PC-9 (cell line): ENCODE measurements around the gene CNBD2. TPM values are rescaled to one million over a fixed set of nuclear protein-coding genes. Genes with fewer than 3 reads are reported as not detected.
"Not testable (repeated sequence)": the region's sequence is repeated elsewhere in the genome, so short reads cannot be mapped to it uniquely, and the experiment has no call there.

Experiments
- BruUV-seq: library from RNA; stranded (reverse); fragments of 400-500 nt; replicated peaks from 2 replicates; lab custom pipeline; 2021; lab: Mats Ljungman, UMichigan
- CTCF ChIA-PET: fragments of 300-600 bp; sonication (Branson Sonifier 250); formaldehyde crosslinking; loops from one replicate; lab custom pipeline; 2022; ENCODE audit warnings: antibody characterized with exemption; lab: Charles Lee
- POLR2A ChIA-PET: fragments of 300-600 bp; sonication (Branson Sonifier 250); formaldehyde crosslinking; loops from one replicate; lab custom pipeline; 2022; ENCODE audit warnings: antibody characterized with exemption; ENCODE audit not compliant: unreplicated experiment; lab: Charles Lee
- DNase-seq, 2 experiments: peaks; one replicate each; pipeline versions ENCODE4 v3.0.0 to v3.0.0-alpha.2; 2015 to 2022; ENCODE audit warnings: mixed read lengths in 1 of 2
- H2AFZ ChIP-seq: fragments of 200-600 bp; sonication (generic); 2 replicates; pipeline ENCODE4 v1.8.1; 2017; ENCODE audit warnings: antibody characterized with exemption
- H3F3A ChIP-seq: fragments of 200-600 bp; sonication (generic); 2 replicates; pipeline ENCODE4 v1.8.1; 2017; ENCODE audit warnings: antibody characterized with exemption, mild to moderate bottlenecking, low read depth; ENCODE audit not compliant: insufficient read depth
- H3K27ac ChIP-seq: fragments of 200-600 bp; sonication (generic); 2 replicates; pipeline ENCODE4 v1.6.1; 2016; ENCODE audit warnings: mixed run types
- H3K27me3 ChIP-seq: fragments of 200-600 bp; sonication (generic); 2 replicates; pipeline ENCODE4 v1.6.1; 2016; ENCODE audit warnings: low read depth, mixed run types; ENCODE audit not compliant: insufficient read depth
- H3K36me3 ChIP-seq: fragments of 200-600 bp; sonication (generic); 2 replicates; pipeline ENCODE4 v1.6.1; 2016; ENCODE audit warnings: low read depth, mixed run types
- H3K4me1 ChIP-seq: fragments of 200-600 bp; sonication (generic); replicated peaks from 2 replicates; pipeline ENCODE4 v1.6.1; 2016; ENCODE audit warnings: mixed run types; ENCODE audit not compliant: insufficient read depth
- H3K4me2 ChIP-seq: fragments of 200-600 bp; sonication (generic); 2 replicates; pipeline ENCODE4 v1.6.1; 2017; ENCODE audit warnings: mixed run types
- H3K4me3 ChIP-seq: fragments of 200-600 bp; sonication (generic); 2 replicates; pipeline ENCODE4 v1.6.1; 2016; ENCODE audit warnings: mixed run types
- H3K79me2 ChIP-seq: fragments of 200-600 bp; sonication (generic); 2 replicates; pipeline ENCODE4 v1.6.1; 2017; ENCODE audit warnings: low read depth, mixed run types
- H3K9me2 ChIP-seq: fragments of 200-600 bp; sonication (generic); 2 replicates; pipeline ENCODE4 v1.8.1; 2017; ENCODE audit warnings: mild to moderate bottlenecking; ENCODE audit not compliant: insufficient read depth
- H3K9me3 ChIP-seq: fragments of 200-600 bp; sonication (generic); 2 replicates; pipeline ENCODE4 v1.8.1; 2016; ENCODE audit warnings: low read depth; ENCODE audit not compliant: insufficient read depth
- H4K20me1 ChIP-seq: fragments of 200-600 bp; sonication (generic); 2 replicates; pipeline ENCODE4 v1.8.1; 2017; ENCODE audit not compliant: insufficient read depth
- EZH2 ChIP-seq: fragments of 200-600 bp; sonication (generic); IDR thresholded peaks from 2 replicates; pipeline ENCODE4 v1.8.0; 2017; ENCODE audit warnings: antibody characterized with exemption, low read depth
- intact Hi-C: fragments of 100-400 bp; cut with micrococcal nuclease; formaldehyde crosslinking; loops from one replicate; pipeline ENCODE4 v1.10.0; 2022; ENCODE audit not compliant: unreplicated experiment
- total RNA-seq: library from RNA; stranded (reverse); gene quantifications from 2 replicates; pipeline ENCODE4 v1.2.3, GENCODE V29; 2021
- TF ChIP-seq, protein P1 (sequence below): fragments of 200-600 bp; sonication (generic); conservative IDR thresholded peaks from 2 replicates; pipeline ENCODE4 v1.6.1; 2017; ENCODE audit warnings: mixed run types, antibody characterized with exemption, mild to moderate bottlenecking, moderate library complexity

CNBD2 gene
- total RNA-seq, 1 experiment from 2014 or later: 7.3 TPM

DNA sequence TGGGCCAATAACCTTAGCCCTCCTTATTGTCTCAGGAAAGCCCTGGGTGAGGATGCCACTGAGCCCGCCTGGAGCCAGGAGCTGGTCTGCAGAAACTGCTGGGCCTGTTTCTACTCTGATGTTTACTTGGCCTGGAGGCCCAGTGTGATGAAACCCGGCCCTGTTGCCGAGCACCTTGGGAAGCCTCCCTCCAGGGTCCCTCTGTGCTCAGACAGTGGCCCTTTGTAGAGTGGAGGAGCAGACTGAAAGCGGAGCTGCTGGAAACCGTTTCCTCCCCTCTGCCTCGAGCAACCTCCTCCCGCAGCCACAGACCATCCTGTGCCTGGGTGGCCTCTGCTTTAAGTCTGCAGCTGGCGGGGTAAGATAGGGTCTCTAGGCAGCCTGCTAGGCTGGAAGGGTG is 102.1 kb downstream of the CNBD2 start:
- POLR2A ChIA-PET: interaction anchor here (0.7 kb wide), 1 partner anchor 23 kb away, joined by 8 read pairs; no protein-coding TSS in a partner anchor
- TF ChIP-seq, protein P1, sequence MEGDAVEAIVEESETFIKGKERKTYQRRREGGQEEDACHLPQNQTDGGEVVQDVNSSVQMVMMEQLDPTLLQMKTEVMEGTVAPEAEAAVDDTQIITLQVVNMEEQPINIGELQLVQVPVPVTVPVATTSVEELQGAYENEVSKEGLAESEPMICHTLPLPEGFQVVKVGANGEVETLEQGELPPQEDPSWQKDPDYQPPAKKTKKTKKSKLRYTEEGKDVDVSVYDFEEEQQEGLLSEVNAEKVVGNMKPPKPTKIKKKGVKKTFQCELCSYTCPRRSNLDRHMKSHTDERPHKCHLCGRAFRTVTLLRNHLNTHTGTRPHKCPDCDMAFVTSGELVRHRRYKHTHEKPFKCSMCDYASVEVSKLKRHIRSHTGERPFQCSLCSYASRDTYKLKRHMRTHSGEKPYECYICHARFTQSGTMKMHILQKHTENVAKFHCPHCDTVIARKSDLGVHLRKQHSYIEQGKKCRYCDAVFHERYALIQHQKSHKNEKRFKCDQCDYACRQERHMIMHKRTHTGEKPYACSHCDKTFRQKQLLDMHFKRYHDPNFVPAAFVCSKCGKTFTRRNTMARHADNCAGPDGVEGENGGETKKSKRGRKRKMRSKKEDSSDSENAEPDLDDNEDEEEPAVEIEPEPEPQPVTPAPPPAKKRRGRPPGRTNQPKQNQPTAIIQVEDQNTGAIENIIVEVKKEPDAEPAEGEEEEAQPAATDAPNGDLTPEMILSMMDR: no peak
- no peak for TF ChIP-seq EZH2
- H4K20me1 ChIP-seq: no peaks in the 10 kb centered on the region
- no TSS peak for BruUV-seq
- DNase-seq: no peak
- no peak overlapping the region for H2AFZ ChIP-seq
- H3F3A ChIP-seq: no peaks in the 10 kb centered on the region
- H3K4me3 ChIP-seq: no peak overlapping the region
- peaks cover 11% of the 10 kb centered on the region for H3K4me1 ChIP-seq
- H3K27me3 ChIP-seq: no peaks in the 10 kb centered on the region
- intact Hi-C loops: no loop called here
- CTCF ChIA-PET: interaction anchor here (0.5 kb wide), 1 partner anchor 78 kb away, joined by 8 read pairs; no protein-coding TSS in a partner anchor
- H3K27ac ChIP-seq: no peak overlapping the region
- H3K9me3 ChIP-seq: no peaks in the 10 kb centered on the region
- H3K79me2 ChIP-seq: no peaks in the 10 kb centered on the region
- no peaks in the 10 kb centered on the region for H3K9me2 ChIP-seq
- H3K4me2 ChIP-seq: no peak overlapping the region
- H3K36me3 ChIP-seq: no peaks in the 10 kb centered on the region

DNA sequence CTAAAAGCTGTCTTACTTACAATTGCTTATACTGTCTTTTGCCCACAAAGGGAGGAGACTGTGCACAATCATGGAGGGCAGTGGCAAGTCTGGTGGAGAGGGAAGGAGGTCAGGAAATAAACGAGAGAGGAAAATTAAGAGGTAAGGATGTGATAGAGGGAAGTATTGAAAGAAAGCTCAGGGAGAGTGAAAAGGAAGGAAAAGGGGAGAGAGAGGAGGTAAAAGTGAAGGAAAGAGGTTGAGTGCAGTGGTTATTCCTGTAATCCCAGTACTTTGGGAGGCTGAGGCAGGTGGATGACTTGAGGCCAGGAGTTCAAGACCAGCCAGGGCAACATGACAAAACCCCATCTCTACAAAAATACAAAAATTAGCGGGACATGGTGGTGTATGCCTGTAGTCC is 103.5 kb downstream of the CNBD2 start:
- no peaks in the 10 kb centered on the region for H3K9me3 ChIP-seq
- H3K4me1 ChIP-seq: peaks cover 9% of the 10 kb centered on the region
- no peaks in the 10 kb centered on the region for H3K9me2 ChIP-seq
- DNase-seq: no peak
- POLR2A ChIA-PET: interaction anchor here (0.6 kb wide), 1 partner anchor 26 kb away, joined by 3 read pairs; no protein-coding TSS in a partner anchor
- intact Hi-C loops: no loop called here
- H3K4me3 ChIP-seq: no peak overlapping the region
- CTCF ChIA-PET: interaction anchor here (0.6 kb wide), 1 partner anchor 235 kb away, joined by 5 read pairs; no protein-coding TSS in a partner anchor
- H4K20me1 ChIP-seq: no peaks in the 10 kb centered on the region
- no TSS peak for BruUV-seq
- TF ChIP-seq EZH2: no peak
- TF ChIP-seq, protein P1: no peak
- no peaks in the 10 kb centered on the region for H3F3A ChIP-seq
- no peaks in the 10 kb centered on the region for H3K79me2 ChIP-seq
- H3K4me2 ChIP-seq: no peak overlapping the region
- no peaks in the 10 kb centered on the region for H3K36me3 ChIP-seq
- H3K27me3 ChIP-seq: no peaks in the 10 kb centered on the region
- no peak overlapping the region for H2AFZ ChIP-seq
- no peak overlapping the region for H3K27ac ChIP-seq

DNA sequence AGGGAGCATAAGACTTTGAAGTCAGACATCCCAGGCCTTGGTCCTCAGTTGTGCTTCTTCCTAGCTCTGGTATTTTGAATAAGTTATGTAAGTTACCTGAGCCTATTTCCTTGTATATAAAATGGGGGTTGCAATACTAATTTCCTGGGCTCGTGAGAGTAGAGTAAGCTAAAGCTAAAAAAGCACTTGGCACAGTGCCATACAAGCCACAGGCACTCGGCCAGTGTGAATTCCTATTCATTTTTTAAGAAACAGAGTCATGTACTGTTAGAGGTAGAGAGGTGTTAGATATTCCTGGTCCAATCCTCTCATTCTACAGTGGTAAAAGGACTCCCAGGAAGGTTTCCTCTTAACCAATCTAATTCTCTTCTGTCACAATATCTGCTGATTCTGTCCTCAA is 106.6 kb downstream of the CNBD2 start:
- Histone ChIP-seq H3K4me3 (no peak overlapping the region), H3K27me3 (no peaks in the 10 kb centered on the region), H3K9me3 (no peaks in the 10 kb centered on the region), H3K27ac (no peak overlapping the region), H3K4me2 (0 out of 2 replicates have a peak overlapping the region, but pooled peaks have one; percentile 6), H3K9me2 (no peaks in the 10 kb centered on the region), H4K20me1 (no peaks in the 10 kb centered on the region), H3K36me3 (no peaks in the 10 kb centered on the region), H3K4me1 (peaks cover 15% of the 10 kb centered on the region), H3F3A (no peaks in the 10 kb centered on the region), H3K79me2 (no peaks in the 10 kb centered on the region), H2AFZ (no peak overlapping the region)
- intact Hi-C loops: no loop called here
- POLR2A ChIA-PET: interaction anchor here (0.6 to 1.3 kb wide), 4 partner anchors 10 to 173 kb away, joined by 3 to 7 read pairs (median 4); no protein-coding TSS in a partner anchor
- no peak for TF ChIP-seq EZH2
- TF ChIP-seq, protein P1: no peak
- peak; percentile 44 to 47 for DNase-seq
- CTCF ChIA-PET: interaction anchor here (1.1 to 1.2 kb wide), 2 partner anchors 10 to 80 kb away, joined by 3 to 6 read pairs; no protein-coding TSS in a partner anchor
- no TSS peak for BruUV-seq

DNA sequence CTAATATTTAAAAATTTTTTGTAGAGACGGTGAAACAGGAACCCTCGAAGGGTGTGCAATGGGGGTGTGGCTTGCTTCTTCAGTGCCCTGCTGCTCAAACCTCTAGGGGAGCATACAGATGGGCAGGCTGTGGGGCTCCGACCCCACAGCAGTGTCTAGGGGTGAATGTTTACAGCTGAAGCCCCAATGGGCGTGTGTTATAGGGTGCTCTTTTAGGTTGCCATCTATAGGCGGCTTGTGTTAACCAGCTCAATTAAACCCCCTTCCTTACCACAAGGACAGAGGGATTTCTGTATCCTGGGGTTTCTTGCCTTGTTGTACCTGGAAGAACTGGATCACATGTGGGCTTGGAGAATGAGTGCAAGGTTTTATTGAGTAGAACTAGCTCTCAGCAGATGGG is 109.4 kb downstream of the CNBD2 start:
- POLR2A ChIA-PET, H3K9me2 ChIP-seq, H2AFZ ChIP-seq, H4K20me1 ChIP-seq, H3K27me3 ChIP-seq, BruUV-seq, DNase-seq, H3K36me3 ChIP-seq, H3K4me3 ChIP-seq, H3K79me2 ChIP-seq, H3K27ac ChIP-seq, intact Hi-C loops, H3K9me3 ChIP-seq, H3K4me2 ChIP-seq, H3F3A ChIP-seq: not testable (repeated sequence)
- peaks cover 37% of the 10 kb centered on the region for H3K4me1 ChIP-seq
- CTCF ChIA-PET: interaction anchor here (0.6 kb wide), 1 partner anchor 20 kb away, joined by 3 read pairs; no protein-coding TSS in a partner anchor
